Mammary epithelial cell (primary cell): ENCODE measurements around the gene GRIN2C.

Experiments used
- CTCF ChIP-seq, 2 donors: IDR thresholded peaks in 1 of 2; conservative IDR thresholded peaks in 1 of 2; 2 replicates each; pipeline ENCODE4 v1.5.1; 2011 to 2012; ENCODE audit warnings: inconsistent platforms in 2 of 2, low read length in 2 of 2, mild to moderate bottlenecking in 2 of 2, control low read depth in 1 of 2, low read depth in 1 of 2; ENCODE audit not compliant: insufficient read depth in 1 of 2; ENCODE audit errors: extremely low read depth in 1 of 2
- EZH2 ChIP-seq: IDR thresholded peaks from 2 replicates; pipeline ENCODE4 v1.6.1; 2012; ENCODE audit warnings: low read length, inconsistent platforms, borderline replicate concordance

GRCh38 chr17:74816905-74817620, 42.6 kb downstream of the GRIN2C start:
- TF ChIP-seq CTCF (conservative IDR thresholded peaks at IDR 0.05 in 1 of 2, IDR thresholded peaks at IDR 0.05 in 1 of 2; ENCODE audit: extremely low read depth in 1 of 2, insufficient read depth in 1 of 2, low read depth in 1 of 2, low read length in 2 of 2): no peak
- TF ChIP-seq EZH2: no peak
